Right lobe of liver (tissue), 4 donors: ENCODE data around the gene HNRNPLL.

Source experiments
- CTCF ChIP-seq, 4 donors: fragments of 200-600 bp in 3 of 4; fragments of 450-650 bp in 1 of 4; IDR thresholded peaks; one replicate each; pipeline versions ENCODE4 v1.5.1 to v1.8.0; 2016 to 2022; ENCODE audit warnings: antibody characterized with exemption in 4 of 4, mild to moderate bottlenecking in 2 of 4
- POLR2A ChIP-seq: fragments of 450-650 bp; IDR thresholded peaks from one replicate; pipeline ENCODE4 v1.6.1; 2017; ENCODE audit warnings: antibody characterized with exemption, mild to moderate bottlenecking
- donor health status: DM: no; HTN: no; CAD: no.
- donor health status: DM: no; HTN: no; CAD: no.
- donor health status: DM: no; HTN: yes; CAD: no.

GRCh38 chr2:38580115-38580636 is 22.6 kb downstream of the HNRNPLL start:
- TF ChIP-seq CTCF (IDR thresholded peaks at IDR 0.05) (no peak), POLR2A (no peak)
